ENCODE data around the gene PLEKHA7.
"Not testable (repeated sequence)": the region's sequence is repeated elsewhere in the genome, so short reads cannot be mapped to it uniquely, and the experiment has no call there.

Gene PLEKHA7

GRCh38 chr11:16911658-16912057 lies 102.6 kb downstream of the PLEKHA7 start:
- no peak overlapping the region for H3K27ac ChIP-seq
- TF ChIP-seq CTCF (conservative IDR thresholded peaks at IDR 0.05) (no peak), ZFX (IDR thresholded peaks at IDR 0.05) (no peak)

GRCh38 chr11:16911186-16911585 lies 103.0 kb downstream of the PLEKHA7 start:
- H3K27ac ChIP-seq = no peak overlapping the region
- TF ChIP-seq ZFX (IDR thresholded peaks at IDR 0.05) = no peak
- TF ChIP-seq CTCF (conservative IDR thresholded peaks at IDR 0.05) = no peak

- H3K27ac ChIP-seq = no peak overlapping the region
- TF ChIP-seq CTCF (conservative IDR thresholded peaks at IDR 0.05) = no peak
- no peak for TF ChIP-seq ZFX (IDR thresholded peaks at IDR 0.05)
Measured at GRCh38 chr11:16909359-16910035, 104.7 kb downstream of the PLEKHA7 start.

- TF ChIP-seq ZFX (IDR thresholded peaks at IDR 0.05) (no peak), CTCF (conservative IDR thresholded peaks at IDR 0.05) (no peak)
- no peak overlapping the region for H3K27ac ChIP-seq
Measured at GRCh38 chr11:16905375-16905774, 108.8 kb downstream of the PLEKHA7 start.

- H3K27ac ChIP-seq = not testable (repeated sequence)
Measured at GRCh38 chr11:16904761-16905160, 109.5 kb downstream of the PLEKHA7 start.

GRCh38 chr11:16902781-16903378 lies 111.3 kb downstream of the PLEKHA7 start:
- no peak for TF ChIP-seq CTCF (conservative IDR thresholded peaks at IDR 0.05)
- no peak for TF ChIP-seq ZFX (IDR thresholded peaks at IDR 0.05)
- no peak overlapping the region for H3K27ac ChIP-seq

GRCh38 chr11:16902182-16902581 lies 112.0 kb downstream of the PLEKHA7 start:
- TF ChIP-seq CTCF (conservative IDR thresholded peaks at IDR 0.05) = no peak
- TF ChIP-seq ZFX (IDR thresholded peaks at IDR 0.05) = no peak
- no peak overlapping the region for H3K27ac ChIP-seq

GRCh38 chr11:16900491-16900890 lies 113.7 kb downstream of the PLEKHA7 start:
- TF ChIP-seq CTCF (conservative IDR thresholded peaks at IDR 0.05) = no peak
- H3K27ac ChIP-seq = no peak overlapping the region
